GM12873 (cell line): ENCODE results near the gene ADK.

Experiments
- CTCF ChIP-seq: IDR thresholded peaks from 2 replicates; pipeline ENCODE4 v1.5.1; 2012; ENCODE audit warnings: low read depth, mild to moderate bottlenecking, moderate library complexity, low read length, control low read depth; ENCODE audit not compliant: insufficient read depth; ENCODE audit errors: missing control alignments

Gene ADK

GRCh38 chr10:74683621-74684364 is 532.8 kb downstream of the ADK start:
- TF ChIP-seq CTCF = no peak

DNA sequence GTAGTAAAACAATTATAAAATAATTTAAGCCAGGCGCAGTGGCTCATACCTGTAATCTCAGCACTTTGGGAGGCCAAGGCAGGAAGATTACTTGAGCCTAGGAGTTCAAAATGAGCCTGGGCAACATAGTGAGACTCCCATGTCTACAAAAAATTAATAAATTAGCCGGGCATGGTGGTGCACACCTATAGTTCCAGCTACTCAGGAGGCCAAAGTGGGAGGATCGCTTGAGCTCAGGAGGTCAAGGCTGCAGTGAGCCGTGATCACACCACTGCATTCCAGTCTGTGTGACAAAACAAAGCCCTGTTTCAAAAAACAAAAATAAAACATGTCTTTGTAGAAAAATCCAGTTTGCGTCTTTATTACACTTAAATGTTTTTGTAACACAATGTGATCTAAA is 533.4 kb downstream of the ADK start:
- no peak for TF ChIP-seq CTCF

GRCh38 chr10:74685564-74685963 is 534.5 kb downstream of the ADK start:
- no peak for TF ChIP-seq CTCF

DNA sequence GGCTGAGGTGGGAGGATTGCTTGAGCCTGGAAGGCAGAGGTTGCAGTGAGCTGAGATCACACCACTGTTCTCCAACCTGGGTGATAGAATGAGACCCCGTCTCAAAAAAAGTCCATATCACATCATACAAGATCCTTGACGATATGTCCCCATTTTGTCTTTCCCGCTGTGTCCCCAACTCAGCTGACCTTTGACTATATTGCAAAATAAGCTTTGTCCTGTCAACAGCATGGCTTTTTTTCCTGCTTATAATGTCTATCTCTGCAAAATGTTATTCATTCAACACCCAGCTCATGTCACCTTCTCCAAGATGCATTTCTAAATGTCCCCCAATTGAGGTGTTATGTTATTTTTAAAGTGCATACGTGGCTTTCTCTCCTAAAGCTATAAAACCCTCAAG is 539.4 kb downstream of the ADK start:
- TF ChIP-seq CTCF = no peak

DNA sequence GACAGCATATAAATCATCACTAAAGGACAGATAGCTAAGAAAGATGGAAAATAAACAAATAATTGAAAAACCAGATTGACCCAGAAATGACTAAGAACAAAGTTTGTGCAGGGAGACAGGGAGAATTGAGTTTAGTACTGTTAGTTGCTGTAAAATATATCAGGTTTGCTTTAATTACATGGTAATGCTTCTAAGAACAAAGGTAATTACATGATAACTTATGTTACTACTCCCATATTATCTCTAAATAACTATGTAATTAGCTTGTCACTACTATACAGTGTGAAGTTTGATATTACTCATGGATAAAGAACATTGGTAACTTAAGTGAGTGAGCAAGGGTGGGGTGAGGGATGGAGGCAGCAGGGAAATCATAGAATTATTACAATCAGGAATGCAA is 540.1 kb downstream of the ADK start:
- TF ChIP-seq CTCF = no peak

DNA sequence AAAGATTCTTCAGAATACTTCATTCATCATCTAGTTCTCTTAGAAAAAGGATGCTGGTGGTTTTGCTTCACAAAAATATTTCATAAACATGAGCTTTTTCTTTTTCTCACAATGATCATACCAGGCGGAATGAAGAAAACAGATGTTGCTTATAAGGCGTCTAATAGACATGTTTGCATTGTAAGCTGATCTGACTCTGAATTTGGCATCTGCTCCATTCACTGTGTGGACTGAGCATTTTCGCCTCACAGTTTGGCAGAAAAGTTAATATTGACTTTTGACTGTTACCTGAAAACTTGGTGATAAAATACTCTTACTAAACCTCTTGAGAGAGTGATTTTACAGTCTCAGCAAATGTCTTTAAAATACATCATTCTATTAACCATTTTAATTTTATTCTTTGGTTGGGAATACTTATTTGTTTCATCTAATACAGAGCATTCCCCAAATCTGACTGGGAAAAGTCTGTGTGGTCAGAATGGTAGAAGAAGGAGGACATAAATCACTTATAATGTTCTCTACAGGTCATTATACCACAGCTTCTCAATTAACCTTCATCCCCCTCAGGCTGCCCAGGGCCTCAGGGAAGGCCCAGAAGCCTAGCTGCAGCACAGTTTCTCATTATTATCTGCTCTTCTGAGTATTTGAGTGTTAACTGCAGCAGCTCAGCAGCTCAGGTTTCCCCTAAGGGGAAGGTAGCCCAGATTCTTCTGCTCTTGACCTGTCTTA is 553.8 kb downstream of the ADK start:
- no peak for TF ChIP-seq CTCF

- TF ChIP-seq CTCF = no peak
Observed at GRCh38 chr10:74705358-74705980, 554.4 kb downstream of the ADK start.
